Measurements from ENCODE around the gene PNO1.

The PNO1 gene

DNA sequence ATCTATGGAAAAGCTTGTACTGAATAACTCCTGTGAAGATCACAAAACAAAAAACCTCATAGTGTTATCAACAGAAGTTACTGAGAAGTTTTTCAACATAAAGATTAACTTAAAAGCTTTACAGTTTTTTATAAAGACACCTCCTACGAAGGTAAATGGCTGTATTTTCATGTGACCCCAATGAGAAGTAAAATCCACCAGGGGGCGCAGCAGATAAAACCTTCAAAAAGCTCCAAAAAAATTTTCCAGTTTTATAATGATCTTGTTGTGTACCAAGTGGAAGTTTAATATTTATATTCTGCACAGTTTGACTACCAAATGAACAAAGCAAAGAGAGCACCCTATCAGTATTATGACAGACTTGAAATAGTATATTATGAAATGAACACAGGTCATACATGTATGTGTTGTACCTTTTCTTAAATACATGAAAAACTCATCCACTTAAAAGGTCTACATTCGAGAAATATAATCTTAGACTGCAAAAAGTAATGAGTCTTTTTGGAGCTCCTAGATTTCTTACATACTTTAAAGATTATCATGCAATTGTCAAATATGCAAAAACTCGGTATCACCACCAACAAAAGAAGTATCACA lies 38.5 kb downstream of the PNO1 start:
- DNase-seq = peak in 2 of 14 donors; percentile 3 to 38

DNA sequence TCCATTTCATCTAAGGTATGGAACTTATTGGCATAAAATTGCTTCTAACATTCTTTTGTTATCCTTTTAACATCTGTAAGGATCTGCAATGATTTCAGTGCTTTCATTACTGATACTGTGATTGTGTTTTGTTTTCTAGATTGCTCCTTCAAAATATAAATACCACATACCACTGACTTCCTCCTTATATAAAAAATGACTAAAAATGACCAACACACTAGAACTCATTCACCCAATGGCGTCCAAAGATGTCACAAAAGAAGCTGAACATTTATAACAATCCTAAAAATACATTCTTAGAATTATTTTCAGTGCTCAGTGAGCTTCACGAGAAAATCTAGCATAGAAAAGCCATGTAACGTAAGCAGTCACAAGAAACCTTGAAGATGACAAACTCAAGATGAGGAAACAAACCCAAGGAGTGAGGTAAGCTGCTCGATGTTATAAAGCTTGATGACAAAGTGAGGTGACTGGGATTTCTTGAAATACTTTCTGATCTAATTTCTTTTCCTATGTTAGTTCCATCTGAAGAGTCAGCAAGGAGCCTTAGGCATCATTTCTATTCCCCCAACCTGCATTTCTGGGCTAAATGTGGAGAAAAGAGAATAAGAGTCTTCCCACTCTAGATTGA lies 42.6 kb downstream of the PNO1 start:
- DNase-seq = no peak

- no peak for DNase-seq
Measured at GRCh38 chr2:68203587-68203986, 45.9 kb downstream of the PNO1 start.

DNA sequence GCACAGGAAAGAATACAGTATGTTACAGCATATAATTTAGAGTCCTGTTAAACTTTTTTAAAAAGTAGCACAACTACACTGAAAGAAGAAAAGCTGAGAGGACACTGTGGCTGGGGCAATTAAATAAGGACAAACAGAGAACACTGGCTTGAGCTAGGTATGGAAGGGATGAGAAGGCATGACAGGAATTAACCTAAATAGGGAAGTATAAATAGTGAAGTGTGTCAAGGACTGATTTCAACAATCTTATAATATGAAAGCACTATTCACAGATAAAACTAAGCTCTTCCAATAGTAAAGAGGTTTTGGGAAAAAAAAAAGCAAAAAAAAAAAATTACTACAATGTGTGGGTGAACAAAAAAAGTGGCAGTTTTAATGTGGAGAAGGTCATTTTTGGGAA lies 49.1 kb downstream of the PNO1 start:
- no peak for DNase-seq

DNA sequence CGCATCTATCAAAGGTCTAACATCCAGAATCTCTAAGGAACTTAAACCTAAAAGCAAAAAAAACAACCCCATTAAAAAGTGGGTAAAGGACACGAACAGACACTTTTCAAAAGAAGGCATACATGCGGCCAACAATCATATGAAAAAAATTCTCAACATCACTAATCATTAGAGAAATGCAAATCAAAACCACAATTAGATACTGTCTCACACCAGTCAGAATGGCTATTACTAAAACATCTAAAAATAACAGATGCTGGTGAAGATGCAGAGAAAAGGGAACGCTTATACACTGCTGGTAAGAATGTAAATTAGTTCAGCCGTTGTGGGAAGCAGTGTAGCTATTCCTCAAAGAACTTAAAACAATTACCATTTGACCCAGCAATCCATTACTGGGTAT lies 56.7 kb downstream of the PNO1 start:
- no peak for DNase-seq

DNA sequence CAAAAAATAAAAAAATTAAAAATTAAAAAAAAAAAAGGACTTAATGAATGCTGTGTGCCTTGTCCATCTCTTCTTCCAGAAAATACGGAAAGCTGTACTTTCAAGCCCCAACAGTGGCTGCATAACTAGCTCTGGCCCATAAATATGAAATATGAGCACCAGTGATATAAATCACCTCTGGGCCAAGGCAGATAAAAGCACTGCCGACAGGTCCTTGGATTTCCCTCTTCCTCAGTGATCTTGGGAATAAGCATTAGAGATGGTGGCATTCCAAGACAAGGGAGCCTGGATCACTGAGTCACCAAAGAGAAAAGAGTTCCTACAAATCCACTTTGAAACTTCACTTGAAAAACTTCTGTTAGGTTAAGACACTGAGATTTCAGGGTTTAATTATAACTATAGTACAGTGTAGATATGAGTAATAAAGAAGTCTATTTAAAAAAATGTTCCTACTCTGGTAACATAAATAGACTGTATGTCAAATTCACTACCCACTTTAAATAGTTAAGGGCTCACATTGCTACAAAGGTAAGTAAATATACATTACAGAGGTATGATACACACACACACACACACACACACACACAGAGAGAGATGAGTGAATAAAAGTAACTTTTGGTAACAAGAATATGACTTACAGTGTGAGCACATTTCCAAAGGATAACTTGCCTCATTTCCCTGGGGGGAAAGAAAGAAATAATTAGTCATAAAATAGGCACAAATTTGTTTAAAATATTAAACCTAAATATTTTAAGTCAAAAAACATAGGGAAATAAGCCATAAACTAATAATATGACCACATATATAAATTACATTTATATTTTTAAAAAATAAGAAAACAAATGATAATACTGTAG lies 59.0 kb downstream of the PNO1 start:
- DNase-seq = no peak

DNA sequence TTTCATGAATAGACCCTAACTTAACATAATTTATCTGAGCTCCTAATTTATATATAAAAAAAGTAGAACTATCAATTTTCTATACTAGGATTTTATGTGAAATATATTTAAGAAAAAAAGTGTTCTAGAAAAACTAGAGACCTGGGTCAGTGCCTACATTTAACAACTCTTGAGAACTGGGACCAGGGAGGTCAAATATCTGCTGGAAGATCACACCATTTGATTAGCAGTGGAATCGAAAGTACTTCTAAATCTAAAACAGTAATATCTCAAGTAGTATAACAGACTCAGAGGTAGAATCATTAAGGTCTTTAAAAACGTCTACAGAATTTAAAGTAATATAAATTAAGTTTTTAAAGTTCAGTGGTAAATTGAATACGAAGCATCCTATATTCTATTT lies 60.0 kb downstream of the PNO1 start:
- no peak for DNase-seq

DNA sequence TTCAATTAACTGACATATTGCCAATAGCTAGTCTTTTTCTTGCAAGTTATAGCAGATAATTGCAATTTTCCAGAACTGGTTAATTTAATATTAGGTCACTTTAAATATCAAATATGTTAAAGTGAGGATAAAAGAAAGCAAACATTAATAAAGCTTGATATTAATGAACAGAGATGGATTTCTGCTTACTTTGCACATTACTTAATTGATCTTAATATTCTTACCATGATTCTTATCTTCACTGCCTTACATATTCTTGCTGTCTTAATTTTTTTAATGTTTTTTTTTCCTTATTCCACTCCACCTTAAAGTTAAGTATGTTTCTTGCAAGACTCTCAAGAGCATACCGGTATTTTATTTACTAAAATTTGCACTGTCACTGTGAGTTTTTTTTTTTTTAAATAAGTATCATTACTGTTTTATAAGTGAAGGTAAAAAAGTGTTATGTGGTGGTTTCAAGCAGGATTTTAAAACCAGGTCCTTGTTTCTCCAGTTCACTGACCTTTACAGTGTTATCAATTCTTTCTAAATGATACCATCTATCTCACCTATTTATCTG lies 60.7 kb downstream of the PNO1 start:
- no peak for DNase-seq

- no peak for DNase-seq
Measured at GRCh38 chr2:68222287-68222686, 64.6 kb downstream of the PNO1 start.

DNA sequence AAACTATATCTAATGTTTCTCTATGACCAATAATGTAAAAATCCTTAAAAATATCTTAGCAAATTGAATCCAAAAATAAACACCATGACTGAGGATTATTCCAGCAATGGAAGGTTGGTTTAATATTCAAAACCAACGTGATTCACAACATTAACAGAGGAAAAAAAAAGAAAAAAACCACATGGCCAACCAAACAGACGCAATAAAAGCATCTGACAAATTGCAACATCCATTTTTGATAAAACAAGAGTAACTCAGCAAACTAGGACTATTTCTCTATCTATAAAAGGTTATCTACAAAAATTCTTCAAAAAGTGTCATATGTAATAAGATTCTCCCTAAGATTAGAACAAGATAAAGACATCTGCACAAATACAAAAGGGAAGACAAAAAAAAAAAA lies 65.7 kb downstream of the PNO1 start:
- no peak for DNase-seq

- peak in 3 of 14 donors; percentile 2 to 16 (median 7) for DNase-seq
Measured at GRCh38 chr2:68225119-68225632, 67.5 kb downstream of the PNO1 start.

All from C1 segment of cervical spinal cord (tissue), 14 donors.